ENCODE results near the gene SLC13A2. TPM values are rescaled to one million over a fixed set of nuclear protein-coding genes. Genes with fewer than 3 reads are reported as not detected.

The SLC13A2 gene
- total and polyA plus RNA-seq, 10 donors = 0.03 TPM; not detected in 9

- intact Hi-C loops (cut with DNase I; ENCODE audit: low total_unique reads) = loop anchor here (5.0 kb wide), 1 partner anchor 48 kb away; no protein-coding TSS in a partner anchor
- no peak overlapping the region for H3K27ac ChIP-seq
- H3K27me3 ChIP-seq (replicated peaks in 1 of 7) = no peaks in the 10 kb centered on the region
- WGBS, 5 donors = 80 to 90% (median 87%) methylated on average over 3 to 4 of the region's 4 CpGs
- TF ChIP-seq POLR2AphosphoS5 (IDR thresholded peaks at IDR 0.05) (no peak), POLR2A (IDR thresholded peaks at IDR 0.05) (no peak), CTCF (IDR thresholded peaks at IDR 0.05 in 8 of 11, conservative IDR thresholded peaks at IDR 0.05 in 3 of 11) (no peak)
- no peak overlapping the region for H3K4me3 ChIP-seq
- H3K4me1 ChIP-seq = no peaks in the 10 kb centered on the region
- H3K9me3 ChIP-seq = no peaks in the 10 kb centered on the region
- no peak for DNase-seq
- H3K36me3 ChIP-seq = no peaks in the 10 kb centered on the region
Observed at GRCh38 chr17:28540231-28540630, 66.8 kb downstream of the SLC13A2 start.

- WGBS, 5 donors = 90 to 95% (median 92%) methylated on average over 4 of the region's 4 CpGs
- no peak for DNase-seq
Observed at GRCh38 chr17:28541439-28541838, 68.0 kb downstream of the SLC13A2 start.

GRCh38 chr17:28544402-28545140 lies 71.1 kb downstream of the SLC13A2 start:
- Histone ChIP-seq H3K9me3 (no peaks in the 10 kb centered on the region), H3K4me1 (peaks cover 15 to 31% (median 27%) of the 10 kb centered on the region in 6 donors), H3K36me3 (peaks cover 0 to 20% (median 14%) of the 10 kb centered on the region in 6 donors), H3K27ac (no peak overlapping the region), H3K27me3 (replicated peaks in 1 of 7) (no peaks in the 10 kb centered on the region), H3K4me3 (no peak overlapping the region)
- peak; percentile 12 for DNase-seq
- WGBS, 5 donors = 84 to 92% (median 87%) methylated on average over 4 of the region's 4 CpGs
- intact Hi-C loops (cut with DNase I; ENCODE audit: low total_unique reads) = loop anchor here (5.0 kb wide), 2 partner anchors 52 to 68 kb away; partner anchors contain the start of gene RSKR
- TF ChIP-seq POLR2A (IDR thresholded peaks at IDR 0.05) (no peak), POLR2AphosphoS5 (IDR thresholded peaks at IDR 0.05) (no peak), CTCF (IDR thresholded peaks at IDR 0.05 in 8 of 11, conservative IDR thresholded peaks at IDR 0.05 in 3 of 11) (no peak)

More at GRCh38 chr17:28541439-28541838, 68.0 kb downstream of the SLC13A2 start:
- Histone ChIP-seq H3K27ac (no peak overlapping the region), H3K9me3 (no peaks in the 10 kb centered on the region), H3K27me3 (replicated peaks in 1 of 7) (no peaks in the 10 kb centered on the region), H3K36me3 (peaks cover 0 to 9% (median 3%) of the 10 kb centered on the region in 6 donors), H3K4me1 (no peaks in the 10 kb centered on the region), H3K4me3 (no peak overlapping the region)
- intact Hi-C loops (cut with DNase I; ENCODE audit: low total_unique reads) = loop anchor here (5.0 kb wide), 1 partner anchor 49 kb away; no protein-coding TSS in a partner anchor
- no peak for TF ChIP-seq POLR2A (IDR thresholded peaks at IDR 0.05)

GRCh38 chr17:28545141-28545503 lies 71.7 kb downstream of the SLC13A2 start:
- intact Hi-C loops (cut with DNase I; ENCODE audit: low total_unique reads) = loop anchor here (5.0 kb wide), 1 partner anchor 67 kb away; the partner anchor contains the start of gene RSKR
- WGBS, 5 donors = 81 to 90% (median 86%) methylated on average over 2 of the region's 2 CpGs
- Histone ChIP-seq H3K4me1 (peaks cover 21 to 37% (median 33%) of the 10 kb centered on the region in 6 donors), H3K9me3 (no peaks in the 10 kb centered on the region), H3K27me3 (replicated peaks in 1 of 7) (no peaks in the 10 kb centered on the region), H3K4me3 (no peak overlapping the region), H3K36me3 (peaks cover 0 to 20% (median 14%) of the 10 kb centered on the region in 6 donors), H3K27ac (no peak overlapping the region)
- TF ChIP-seq POLR2A (IDR thresholded peaks at IDR 0.05) = no peak
- TF ChIP-seq POLR2AphosphoS5 (IDR thresholded peaks at IDR 0.05) = no peak
- TF ChIP-seq CTCF (IDR thresholded peaks at IDR 0.05 in 8 of 11, conservative IDR thresholded peaks at IDR 0.05 in 3 of 11) = no peak
- DNase-seq = peak; percentile 17

Measured in spleen (tissue), 11 donors.